H1 (cell line): ENCODE data around the gene PTH2R. TPM values are rescaled to one million over a fixed set of nuclear protein-coding genes. Genes with fewer than 3 reads are reported as not detected.
"Not testable (repeated sequence)": the region's sequence is repeated elsewhere in the genome, so short reads cannot be mapped to it uniquely, and the experiment has no call there.

Source experiments
- CTCF ChIA-PET: fragments of 300-600 bp; sonication (Branson Sonifier 250); formaldehyde crosslinking; loops from one replicate; lab custom pipeline; 2021; ENCODE audit not compliant: partially characterized antibody; lab: Charles Lee
- POLR2A ChIA-PET: fragments of 300-600 bp; sonication (Branson Sonifier 250); formaldehyde crosslinking; loops from one replicate; lab custom pipeline; 2021; ENCODE audit warnings: inconsistent platforms; ENCODE audit not compliant: partially characterized antibody; lab: Charles Lee
- DNase-seq, 2 experiments: peaks; one replicate each; pipeline versions ENCODE4 v3.0.0 to v3.0.0-alpha.2; 2010 to 2022; ENCODE audit warnings: low spot score in 2 of 2, low read depth in 1 of 2, mixed read lengths in 1 of 2
- FAIRE-seq: peaks from 2 replicates; lab custom pipeline; 2011; peaks lifted over from hg19 to GRCh38; lab: Jason Lieb, UNC
- H2AFZ ChIP-seq: 2 replicates; pipeline ENCODE4 v1.8.1; 2012; ENCODE audit warnings: low read length, inconsistent platforms
- H2AK5ac ChIP-seq: 2 replicates; pipeline ENCODE4 v1.6.1; 2013; ENCODE audit warnings: low read depth, low read length
- H2BK120ac ChIP-seq: replicated peaks from 2 replicates; pipeline ENCODE3; 2013; ENCODE audit warnings: low read depth, low read length, inconsistent platforms
- H2BK12ac ChIP-seq: 2 replicates; pipeline ENCODE4 v1.6.1; 2013; ENCODE audit warnings: low read depth, low read length
- H2BK15ac ChIP-seq: 2 replicates; pipeline ENCODE4 v1.6.1; 2013; ENCODE audit warnings: low read length
- H2BK20ac ChIP-seq: 2 replicates; pipeline ENCODE4 v1.6.1; 2013; ENCODE audit warnings: low read length
- H2BK5ac ChIP-seq: 2 replicates; pipeline ENCODE4 v1.6.1; 2013; ENCODE audit warnings: low read depth, low read length
- H3K14ac ChIP-seq: 2 replicates; pipeline ENCODE4 v1.6.1; 2013; ENCODE audit warnings: inconsistent platforms; ENCODE audit not compliant: insufficient read length
- H3K18ac ChIP-seq: 2 replicates; pipeline ENCODE4 v1.6.1; 2013; ENCODE audit warnings: low read length; ENCODE audit errors: extremely low read depth
- H3K23ac ChIP-seq: 2 replicates; pipeline ENCODE4 v1.6.1; 2013; ENCODE audit warnings: inconsistent platforms; ENCODE audit not compliant: insufficient read length
- H3K23me2 ChIP-seq: 2 replicates; pipeline ENCODE4 v1.6.1; 2013; ENCODE audit warnings: low read depth, low read length
- H3K27ac ChIP-seq: 2 replicates; pipeline ENCODE4 v1.6.1; 2011; ENCODE audit warnings: low read depth, low read length, inconsistent platforms
- H3K27me3 ChIP-seq, 4 experiments: replicated peaks in 1 of 4; 1 replicate in 1 of 4; 2 replicates in 3 of 4; pipeline versions ENCODE4 v1.6.1 to v1.8.1; 2011 to 2013; ENCODE audit warnings: low read length in 3 of 4, mild to moderate bottlenecking in 3 of 4, inconsistent platforms in 2 of 4, mixed read lengths in 2 of 4, moderate library complexity in 1 of 4; ENCODE audit not compliant: control insufficient read depth in 3 of 4, insufficient read depth in 3 of 4; ENCODE audit errors: extremely low read depth in 1 of 4
- H3K36me3 ChIP-seq, 4 experiments: 2 replicates each; pipeline versions ENCODE4 v1.6.1 to v1.8.1; 2011 to 2013; ENCODE audit warnings: mild to moderate bottlenecking in 4 of 4, low read length in 3 of 4, moderate library complexity in 2 of 4, control low read depth in 1 of 4, inconsistent platforms in 1 of 4; ENCODE audit not compliant: insufficient read depth in 4 of 4, control insufficient read depth in 2 of 4
- H3K4ac ChIP-seq: replicated peaks from 2 replicates; pipeline ENCODE3; 2013; ENCODE audit warnings: low read length, low read depth, mixed read lengths, inconsistent platforms; ENCODE audit not compliant: insufficient read length
- H3K4me1 ChIP-seq, 4 experiments: replicated peaks in 1 of 4; 1 replicate in 1 of 4; 2 replicates in 3 of 4; pipeline versions ENCODE4 v1.6.1 to v1.8.1; 2011 to 2013; ENCODE audit warnings: low read length in 3 of 4, inconsistent platforms in 2 of 4, mixed read lengths in 1 of 4; ENCODE audit not compliant: insufficient read depth in 4 of 4, control insufficient read depth in 3 of 4
- H3K4me2 ChIP-seq, 2 experiments: 2 replicates each; pipeline versions ENCODE4 v1.6.1 to v1.8.1; 2011 to 2013; ENCODE audit warnings: low read depth in 2 of 2, low read length in 2 of 2, control low read depth in 1 of 2, inconsistent platforms in 1 of 2, mild to moderate bottlenecking in 1 of 2; ENCODE audit not compliant: insufficient read depth in 1 of 2
- H3K4me3 ChIP-seq, 4 experiments: fragments of 200-600, 300-600 bp in 1 of 4; sonication (generic), shearing (Covaris generic), sonication (Bioruptor Twin) in 1 of 4; 2 replicates each; pipeline versions ENCODE4 v1.5.1 to v1.8.1; 2011 to 2016; ENCODE audit warnings: low read length in 4 of 4, low read depth in 3 of 4, control low read depth in 2 of 4, inconsistent platforms in 2 of 4, mild to moderate bottlenecking in 2 of 4, mixed read lengths in 1 of 4, moderate library complexity in 1 of 4; ENCODE audit not compliant: insufficient read depth in 2 of 4; ENCODE audit errors: extremely low read depth in 1 of 4
- H3K56ac ChIP-seq: replicated peaks from 2 replicates; pipeline ENCODE3; 2013; ENCODE audit warnings: low read depth, mild to moderate bottlenecking, mixed read lengths, low read length, inconsistent platforms; ENCODE audit not compliant: insufficient read length
- H3K79me1 ChIP-seq: 2 replicates; pipeline ENCODE4 v1.6.1; 2013; ENCODE audit warnings: low read depth, low read length, control low read depth
- H3K79me2 ChIP-seq, 2 experiments: 2 replicates each; pipeline versions ENCODE4 v1.6.1 to v1.8.1; 2012 to 2013; ENCODE audit warnings: low read length in 2 of 2, mild to moderate bottlenecking in 2 of 2, inconsistent platforms in 1 of 2; ENCODE audit not compliant: insufficient read depth in 2 of 2, control insufficient read depth in 1 of 2
- H3K9ac ChIP-seq, 4 experiments: replicated peaks in 1 of 4; 1 replicate in 1 of 4; 2 replicates in 3 of 4; pipeline versions ENCODE4 v1.6.1 to v1.8.1; 2011 to 2013; ENCODE audit warnings: low read depth in 3 of 4, low read length in 3 of 4, control low read depth in 2 of 4, mild to moderate bottlenecking in 2 of 4, moderate library complexity in 2 of 4, inconsistent platforms in 1 of 4; ENCODE audit errors: extremely low read depth in 1 of 4
- H3K9me3 ChIP-seq, 2 experiments: 2 replicates each; pipeline versions ENCODE4 v1.6.1 to v1.8.1; 2012 to 2013; ENCODE audit warnings: mild to moderate bottlenecking in 2 of 2, moderate library complexity in 2 of 2, control low read depth in 1 of 2, inconsistent platforms in 1 of 2, low read depth in 1 of 2, low read length in 1 of 2, mixed read lengths in 1 of 2; ENCODE audit not compliant: insufficient read depth in 2 of 2
- H4K20me1 ChIP-seq, 2 experiments: replicated peaks in 1 of 2; 2 replicates each; pipeline versions ENCODE3 to v1.8.1; 2011 to 2013; ENCODE audit warnings: inconsistent platforms in 2 of 2, low read length in 2 of 2, mild to moderate bottlenecking in 1 of 2; ENCODE audit not compliant: insufficient read depth in 2 of 2, control insufficient read depth in 1 of 2
- H4K5ac ChIP-seq: 2 replicates; pipeline ENCODE4 v1.6.1; 2013; ENCODE audit warnings: low read length, low read depth, mixed read lengths, inconsistent platforms; ENCODE audit not compliant: insufficient read length
- H4K8ac ChIP-seq: 2 replicates; pipeline ENCODE4 v1.8.0; 2013; ENCODE audit warnings: mild to moderate bottlenecking, moderate library complexity, low read length, inconsistent platforms; ENCODE audit not compliant: insufficient read depth; ENCODE audit errors: extremely low read depth
- H4K91ac ChIP-seq: replicated peaks from 2 replicates; pipeline ENCODE3; 2013; ENCODE audit warnings: low read length, mixed read lengths, inconsistent platforms; ENCODE audit not compliant: insufficient read length
- WGBS, 2 experiments: shearing (Covaris generic) in 1 of 2; methylation state at CpG; one replicate each; pipeline versions ENCODE4 v1.1.6 to v1.1.7; 2013 to 2015; ENCODE audit warnings: low lambda C conversion rate in 2 of 2, mixed read lengths in 2 of 2, inconsistent platforms in 1 of 2, low coverage in 1 of 2, missing lambda C conversion rate in 1 of 2; ENCODE audit not compliant: insufficient replicate concordance in 2 of 2, insufficient coverage in 1 of 2, insufficient read length in 1 of 2; ENCODE audit errors: extremely low coverage in 1 of 2, missing lambda C conversion rate in 1 of 2; 5-methylcytosine and 5-hydroxymethylcytosine counted together
- polyA plus RNA-seq, 7 experiments: library from polyadenylated mRNA; depleted of rRNA in 3 of 7; stranded (reverse) in 5 of 7; unstranded in 2 of 7; fragments of >200 nt in 5 of 7; fragments of 200-250 nt in 2 of 7; gene quantifications; 1 replicate in 5 of 7; 2 replicates in 1 of 7; 4 replicates in 1 of 7; pipeline versions ENCODE4 v1.2.1 to v1.2.3, GENCODE V29; 2011 to 2013; ENCODE audit warnings: missing spikeins in 2 of 7, mixed read lengths in 2 of 7
- total RNA-seq: library from RNA; stranded (reverse); fragmentation: NEBNext Ultra II Directional; extraction: Animal tissue kit (Norgen Biotek cat#: 25700); gene quantifications from 2 replicates; pipeline ENCODE4 v1.2.1, GENCODE V29; 2021

The PTH2R gene
- total and polyA plus RNA-seq, 2 of the 8 experiments (the other 6 are each of a cell fraction or from before 2014, with no cell fraction given): 0.19 to 0.38 TPM

DNA sequence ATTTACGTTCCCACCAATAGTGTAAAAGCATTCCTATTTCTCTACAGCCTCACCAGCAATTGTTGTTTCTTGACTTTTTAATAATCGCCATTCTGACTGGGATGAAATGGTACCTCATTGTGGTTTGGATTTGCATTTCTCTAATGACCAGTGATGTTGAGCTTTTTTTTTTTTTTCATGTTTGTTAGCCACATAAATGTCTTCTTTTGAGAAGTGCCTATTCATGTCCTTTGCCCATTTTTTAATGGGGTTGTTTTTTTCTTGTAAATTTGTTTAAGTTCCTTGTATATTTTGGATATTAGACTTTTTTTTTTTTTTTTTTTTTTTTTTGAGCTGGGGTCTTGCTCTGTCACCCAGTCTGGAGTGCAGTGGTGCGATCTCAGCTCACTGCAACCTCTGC, 98.8 kb downstream of the PTH2R start:
- H3K36me3 ChIP-seq, H3K4ac ChIP-seq, H4K91ac ChIP-seq, H2AK5ac ChIP-seq, H3K23ac ChIP-seq, H3K23me2 ChIP-seq, H3K14ac ChIP-seq, H4K8ac ChIP-seq, H2BK15ac ChIP-seq, DNase-seq, H3K4me2 ChIP-seq, H3K18ac ChIP-seq, H2BK12ac ChIP-seq, H3K79me1 ChIP-seq, H4K20me1 ChIP-seq, H3K56ac ChIP-seq, H2BK5ac ChIP-seq, H3K27ac ChIP-seq, H4K5ac ChIP-seq, H3K4me1 ChIP-seq, H3K4me3 ChIP-seq, H3K27me3 ChIP-seq, FAIRE-seq, H2BK120ac ChIP-seq, H3K9ac ChIP-seq, H2BK20ac ChIP-seq, H3K79me2 ChIP-seq, H2AFZ ChIP-seq, POLR2A ChIA-PET, H3K9me3 ChIP-seq: not testable (repeated sequence)
- 84% methylated on average over 2 of the region's 3 CpGs; no CpG with 5 or more reads in 1 of the 2 experiments for WGBS, 2 experiments
- CTCF ChIA-PET: interaction anchor here (1.4 kb wide), 1 partner anchor 14 kb away, joined by 3 read pairs; no protein-coding TSS in a partner anchor
